HepG2 (cell line): Measurements from ENCODE around the gene RCCD1. TPM values are rescaled to one million over a fixed set of nuclear protein-coding genes. Genes with fewer than 3 reads are reported as not detected.

Source experiments
- ARNT2 ChIP-seq: sonication (generic); formaldehyde crosslinking; IDR thresholded peaks from 2 replicates; pipeline ENCODE4 v1.8.0; 2022; ENCODE audit warnings: mild to moderate bottlenecking, low read depth, missing genetic modification reagents, moderate library complexity
- CCAR2 ChIP-seq: fragments of 200-400 bp; formaldehyde crosslinking; optimal IDR thresholded peaks from 2 replicates; pipeline ENCODE3; 2018; ENCODE audit warnings: low read depth, mild to moderate bottlenecking, low read length, moderate library complexity
- KLF6 ChIP-seq: IDR thresholded peaks from 2 replicates; pipeline ENCODE4 v1.8.0; 2016; ENCODE audit warnings: missing biosample characterization, missing genetic modification reagents
- RXRB ChIP-seq: IDR thresholded peaks from 2 replicates; pipeline ENCODE4 v1.6.1; 2016; ENCODE audit warnings: borderline replicate concordance, missing genetic modification reagents, missing compliant biosample characterization
- SAFB2 ChIP-seq: sonication (generic); formaldehyde crosslinking; IDR thresholded peaks from 2 replicates; pipeline ENCODE4 v1.5.1; 2020; ENCODE audit warnings: missing genetic modification reagents, low read depth, mild to moderate bottlenecking, borderline replicate concordance
- SSRP1 ChIP-seq: IDR thresholded peaks from 2 replicates; pipeline ENCODE4 v1.6.1; 2016; ENCODE audit warnings: control low read depth
- SYNCRIP ChIP-seq: fragments of 200-400 bp; formaldehyde crosslinking; IDR thresholded peaks from 2 replicates; pipeline ENCODE4 v1.6.1; 2018; ENCODE audit warnings: mild to moderate bottlenecking, low read depth, low read length; ENCODE audit not compliant: insufficient read depth
- ZKSCAN1 ChIP-seq: fragments of 150-350 bp; IDR thresholded peaks from 2 replicates; pipeline ENCODE4 v1.6.1; 2014; ENCODE audit warnings: low read length
- ZMAT3 ChIP-seq: sonication (generic); formaldehyde crosslinking; conservative IDR thresholded peaks from 2 replicates; pipeline ENCODE4 v1.7.0; 2021; ENCODE audit warnings: missing genetic modification reagents
- ZNF10 ChIP-seq: sonication (generic); formaldehyde crosslinking; IDR thresholded peaks from 2 replicates; pipeline ENCODE4 v1.4.0; 2020; ENCODE audit warnings: mild to moderate bottlenecking, low read depth, missing genetic modification reagents, borderline replicate concordance
- ZNF501 ChIP-seq: sonication (generic); formaldehyde crosslinking; IDR thresholded peaks from 2 replicates; pipeline ENCODE4 v1.5.1; 2020; ENCODE audit warnings: mild to moderate bottlenecking, moderate library complexity, missing genetic modification reagents
- polyA plus RNA-seq, 8 experiments: library from polyadenylated mRNA; depleted of rRNA in 3 of 8; stranded (reverse) in 7 of 8; unstranded in 1 of 8; fragments of >200 nt; fragmentation: Illumina TruSeq in 4 of 8; extraction: Trizol in 4 of 8; gene quantifications; 2 replicates each; pipeline versions ENCODE4 v1.2.1 to v1.2.3, GENCODE V29; 2011 to 2016; ENCODE audit warnings: low read depth in 4 of 8, missing spikeins in 1 of 8, mixed read lengths in 1 of 8; ENCODE audit not compliant: insufficient read depth in 1 of 8
- total RNA-seq, 5 experiments: library from RNA; depleted of rRNA; stranded (reverse); fragments of >200 nt; fragmentation: Illumina TruSeq; extraction: Trizol; gene quantifications; 2 replicates each; pipeline ENCODE4 v1.2.3, GENCODE V29; 2016; ENCODE audit warnings: low read depth in 1 of 5
- TF ChIP-seq, protein P1 (sequence below), 2 experiments: fragments of 450-650 bp in 1 of 2; sonication (generic) in 1 of 2; formaldehyde crosslinking in 1 of 2; IDR thresholded peaks; 2 replicates each; pipeline versions ENCODE4 v1.6.1 to v1.8.0; 2016 to 2022; ENCODE audit warnings: antibody characterized with exemption in 1 of 2, mild to moderate bottlenecking in 1 of 2, missing genetic modification reagents in 1 of 2
- TF ChIP-seq, protein P2 (sequence below): sonication (generic); formaldehyde crosslinking; IDR thresholded peaks from 2 replicates; pipeline ENCODE4 v1.4.0; 2020; ENCODE audit warnings: mild to moderate bottlenecking, low read depth, missing genetic modification reagents
- TF ChIP-seq, protein P3 (sequence below), 2 experiments: fragments of 450-650 bp in 1 of 2; sonication (generic) in 1 of 2; formaldehyde crosslinking; IDR thresholded peaks; 2 replicates each; pipeline versions ENCODE4 v1.5.0 to v1.8.0; 2020 to 2022; ENCODE audit warnings: mild to moderate bottlenecking in 1 of 2, missing genetic modification reagents in 1 of 2
- TF ChIP-seq, protein P4 (sequence below): sonication (generic); formaldehyde crosslinking; IDR thresholded peaks from 2 replicates; pipeline ENCODE4 v1.5.0; 2020; ENCODE audit warnings: missing genetic modification reagents

The RCCD1 gene
- total and polyA plus RNA-seq, 2 of the 13 experiments (the other 11 are each of a cell fraction or from before 2014, with no cell fraction given), result 14.1 to 15.1 TPM

DNA sequence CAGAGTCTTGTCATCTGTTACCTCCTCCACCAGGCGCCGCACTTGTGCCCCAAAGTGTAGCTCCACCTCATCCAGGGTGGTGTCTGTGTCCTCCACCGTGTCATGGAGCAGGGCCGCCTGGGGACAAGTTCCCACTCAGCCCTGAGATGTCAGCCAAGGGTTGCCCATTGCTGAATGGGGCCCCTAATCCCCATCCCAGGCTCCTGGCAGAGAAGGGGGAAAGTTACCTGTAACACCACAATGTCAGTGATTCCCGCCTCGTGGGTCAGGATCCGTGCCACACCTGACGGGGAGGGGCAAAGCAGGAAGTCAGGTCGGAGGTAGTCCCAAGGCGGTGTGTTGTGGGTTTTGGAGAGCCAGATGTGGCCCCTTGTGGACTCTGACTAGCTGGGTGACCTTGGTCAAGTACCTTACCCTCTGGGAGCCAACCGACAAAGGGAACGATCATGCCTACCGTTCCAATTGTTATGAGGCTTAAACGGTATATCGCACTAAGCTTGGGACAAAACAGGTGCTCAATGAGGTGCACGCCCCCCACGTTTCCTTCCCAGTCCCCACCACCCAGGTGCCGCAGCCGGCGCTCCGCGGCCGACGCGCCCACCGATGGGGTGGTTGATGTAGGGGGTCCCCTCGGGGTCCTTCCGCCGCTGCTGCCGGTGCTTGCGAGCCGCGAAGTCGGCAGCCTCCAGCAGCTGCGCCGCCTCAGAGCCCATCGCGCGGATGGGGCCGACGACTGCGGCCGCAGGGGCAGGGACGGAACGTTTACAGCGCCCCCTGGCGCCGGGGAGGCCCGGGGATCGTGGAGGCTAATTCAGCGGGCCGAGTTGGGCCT is 22.6 kb upstream of the RCCD1 start, which contains the start of gene HDDC3 (continued):
- TF ChIP-seq, protein P1, sequence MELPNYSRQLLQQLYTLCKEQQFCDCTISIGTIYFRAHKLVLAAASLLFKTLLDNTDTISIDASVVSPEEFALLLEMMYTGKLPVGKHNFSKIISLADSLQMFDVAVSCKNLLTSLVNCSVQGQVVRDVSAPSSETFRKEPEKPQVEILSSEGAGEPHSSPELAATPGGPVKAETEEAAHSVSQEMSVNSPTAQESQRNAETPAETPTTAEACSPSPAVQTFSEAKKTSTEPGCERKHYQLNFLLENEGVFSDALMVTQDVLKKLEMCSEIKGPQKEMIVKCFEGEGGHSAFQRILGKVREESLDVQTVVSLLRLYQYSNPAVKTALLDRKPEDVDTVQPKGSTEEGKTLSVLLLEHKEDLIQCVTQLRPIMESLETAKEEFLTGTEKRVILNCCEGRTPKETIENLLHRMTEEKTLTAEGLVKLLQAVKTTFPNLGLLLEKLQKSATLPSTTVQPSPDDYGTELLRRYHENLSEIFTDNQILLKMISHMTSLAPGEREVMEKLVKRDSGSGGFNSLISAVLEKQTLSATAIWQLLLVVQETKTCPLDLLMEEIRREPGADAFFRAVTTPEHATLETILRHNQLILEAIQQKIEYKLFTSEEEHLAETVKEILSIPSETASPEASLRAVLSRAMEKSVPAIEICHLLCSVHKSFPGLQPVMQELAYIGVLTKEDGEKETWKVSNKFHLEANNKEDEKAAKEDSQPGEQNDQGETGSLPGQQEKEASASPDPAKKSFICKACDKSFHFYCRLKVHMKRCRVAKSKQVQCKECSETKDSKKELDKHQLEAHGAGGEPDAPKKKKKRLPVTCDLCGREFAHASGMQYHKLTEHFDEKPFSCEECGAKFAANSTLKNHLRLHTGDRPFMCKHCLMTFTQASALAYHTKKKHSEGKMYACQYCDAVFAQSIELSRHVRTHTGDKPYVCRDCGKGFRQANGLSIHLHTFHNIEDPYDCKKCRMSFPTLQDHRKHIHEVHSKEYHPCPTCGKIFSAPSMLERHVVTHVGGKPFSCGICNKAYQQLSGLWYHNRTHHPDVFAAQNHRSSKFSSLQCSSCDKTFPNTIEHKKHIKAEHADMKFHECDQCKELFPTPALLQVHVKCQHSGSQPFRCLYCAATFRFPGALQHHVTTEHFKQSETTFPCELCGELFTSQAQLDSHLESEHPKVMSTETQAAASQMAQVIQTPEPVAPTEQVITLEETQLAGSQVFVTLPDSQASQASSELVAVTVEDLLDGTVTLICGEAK (IDR thresholded peaks at IDR 0.05), result no peak
- TF ChIP-seq, protein P1 (CRISPR knock-in tag; IDR thresholded peaks at IDR 0.05), result peak; percentile 80; the same call in 1 of the 2 replicates
- TF ChIP-seq, protein P2, sequence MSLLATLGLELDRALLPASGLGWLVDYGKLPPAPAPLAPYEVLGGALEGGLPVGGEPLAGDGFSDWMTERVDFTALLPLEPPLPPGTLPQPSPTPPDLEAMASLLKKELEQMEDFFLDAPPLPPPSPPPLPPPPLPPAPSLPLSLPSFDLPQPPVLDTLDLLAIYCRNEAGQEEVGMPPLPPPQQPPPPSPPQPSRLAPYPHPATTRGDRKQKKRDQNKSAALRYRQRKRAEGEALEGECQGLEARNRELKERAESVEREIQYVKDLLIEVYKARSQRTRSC (CRISPR knock-in tag), result no peak
- TF ChIP-seq, protein P3, sequence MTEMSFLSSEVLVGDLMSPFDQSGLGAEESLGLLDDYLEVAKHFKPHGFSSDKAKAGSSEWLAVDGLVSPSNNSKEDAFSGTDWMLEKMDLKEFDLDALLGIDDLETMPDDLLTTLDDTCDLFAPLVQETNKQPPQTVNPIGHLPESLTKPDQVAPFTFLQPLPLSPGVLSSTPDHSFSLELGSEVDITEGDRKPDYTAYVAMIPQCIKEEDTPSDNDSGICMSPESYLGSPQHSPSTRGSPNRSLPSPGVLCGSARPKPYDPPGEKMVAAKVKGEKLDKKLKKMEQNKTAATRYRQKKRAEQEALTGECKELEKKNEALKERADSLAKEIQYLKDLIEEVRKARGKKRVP (CRISPR knock-in tag; IDR thresholded peaks at IDR 0.05), result no peak
- TF ChIP-seq KLF6 (no peak; the same call in 1 of the 2 replicates), CCAR2 (no peak), SSRP1 (CRISPR knock-in tag) (no peak), RXRB (peak; percentile 52; the same call in 1 of the 2 replicates), ZKSCAN1 (no peak), SYNCRIP (no peak), ZNF501 (CRISPR knock-in tag) (peak; percentile 84), ARNT2 (CRISPR knock-in tag) (peak; percentile 48; the same call in 1 of the 2 replicates), SAFB2 (CRISPR knock-in tag) (peak; percentile 78), ZNF10 (CRISPR knock-in tag) (no peak), ZMAT3 (CRISPR knock-in tag) (peak; percentile 58; the same call in 1 of the 2 replicates)
- TF ChIP-seq, protein P4, sequence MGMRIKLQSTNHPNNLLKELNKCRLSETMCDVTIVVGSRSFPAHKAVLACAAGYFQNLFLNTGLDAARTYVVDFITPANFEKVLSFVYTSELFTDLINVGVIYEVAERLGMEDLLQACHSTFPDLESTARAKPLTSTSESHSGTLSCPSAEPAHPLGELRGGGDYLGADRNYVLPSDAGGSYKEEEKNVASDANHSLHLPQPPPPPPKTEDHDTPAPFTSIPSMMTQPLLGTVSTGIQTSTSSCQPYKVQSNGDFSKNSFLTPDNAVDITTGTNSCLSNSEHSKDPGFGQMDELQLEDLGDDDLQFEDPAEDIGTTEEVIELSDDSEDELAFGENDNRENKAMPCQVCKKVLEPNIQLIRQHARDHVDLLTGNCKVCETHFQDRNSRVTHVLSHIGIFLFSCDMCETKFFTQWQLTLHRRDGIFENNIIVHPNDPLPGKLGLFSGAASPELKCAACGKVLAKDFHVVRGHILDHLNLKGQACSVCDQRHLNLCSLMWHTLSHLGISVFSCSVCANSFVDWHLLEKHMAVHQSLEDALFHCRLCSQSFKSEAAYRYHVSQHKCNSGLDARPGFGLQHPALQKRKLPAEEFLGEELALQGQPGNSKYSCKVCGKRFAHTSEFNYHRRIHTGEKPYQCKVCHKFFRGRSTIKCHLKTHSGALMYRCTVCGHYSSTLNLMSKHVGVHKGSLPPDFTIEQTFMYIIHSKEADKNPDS (CRISPR knock-in tag), result 0 out of 2 replicates have a peak, but pooled peaks have one; percentile 76
